ENCODE results near the gene SIMC1. TPM values are rescaled to one million over a fixed set of nuclear protein-coding genes. Genes with fewer than 3 reads are reported as not detected.
"Not testable (repeated sequence)": the region's sequence is repeated elsewhere in the genome, so short reads cannot be mapped to it uniquely, and the experiment has no call there.

Gene SIMC1
- total RNA-seq: 10 to 100 TPM; 16.3 to 18.3 (median 16.6) TPM

GRCh38 chr5:176237971-176238644, at the start of gene SIMC1:
SIMC1 (plus strand) TSS chr5:176238424; CDS start chr5:176238509, 85 bp downstream.
- not testable (repeated sequence) for H3K36me3 Mint-ChIP-seq (ENCODE audit: insufficient read depth); H3K27me3 Mint-ChIP-seq (ENCODE audit: low read depth); H3K4me1 Mint-ChIP-seq (ENCODE audit: low read depth); H3K9me3 Mint-ChIP-seq
- DNase-seq (peak; percentile 49), ATAC-seq (peak; percentile 69 to 76)
- H3K4me3 Mint-ChIP-seq: peak within 1 kb of the TSS; percentile 77

- Mint-ChIP-seq H3K36me3 (ENCODE audit: insufficient read depth) (no peaks in the 10 kb centered on the region), H3K27me3 (ENCODE audit: low read depth) (peaks cover 2% of the 10 kb centered on the region), H3K9me3 (no peaks in the 10 kb centered on the region), H3K4me3 (no peak overlapping the region), H3K4me1 (ENCODE audit: low read depth) (no peaks in the 10 kb centered on the region)
- no peak for ATAC-seq
- DNase-seq: no peak
Measured at GRCh38 chr5:176188506-176189193, 49.6 kb upstream of the SIMC1 start.

GRCh38 chr5:176189857-176190256, 48.4 kb upstream of the SIMC1 start:
- Mint-ChIP-seq H3K9me3 (no peaks in the 10 kb centered on the region), H3K36me3 (ENCODE audit: insufficient read depth) (no peaks in the 10 kb centered on the region), H3K27me3 (ENCODE audit: low read depth) (peaks cover 2% of the 10 kb centered on the region), H3K4me1 (ENCODE audit: low read depth) (no peaks in the 10 kb centered on the region), H3K4me3 (no peak overlapping the region)
- DNase-seq (no peak), ATAC-seq (no peak)

DNA sequence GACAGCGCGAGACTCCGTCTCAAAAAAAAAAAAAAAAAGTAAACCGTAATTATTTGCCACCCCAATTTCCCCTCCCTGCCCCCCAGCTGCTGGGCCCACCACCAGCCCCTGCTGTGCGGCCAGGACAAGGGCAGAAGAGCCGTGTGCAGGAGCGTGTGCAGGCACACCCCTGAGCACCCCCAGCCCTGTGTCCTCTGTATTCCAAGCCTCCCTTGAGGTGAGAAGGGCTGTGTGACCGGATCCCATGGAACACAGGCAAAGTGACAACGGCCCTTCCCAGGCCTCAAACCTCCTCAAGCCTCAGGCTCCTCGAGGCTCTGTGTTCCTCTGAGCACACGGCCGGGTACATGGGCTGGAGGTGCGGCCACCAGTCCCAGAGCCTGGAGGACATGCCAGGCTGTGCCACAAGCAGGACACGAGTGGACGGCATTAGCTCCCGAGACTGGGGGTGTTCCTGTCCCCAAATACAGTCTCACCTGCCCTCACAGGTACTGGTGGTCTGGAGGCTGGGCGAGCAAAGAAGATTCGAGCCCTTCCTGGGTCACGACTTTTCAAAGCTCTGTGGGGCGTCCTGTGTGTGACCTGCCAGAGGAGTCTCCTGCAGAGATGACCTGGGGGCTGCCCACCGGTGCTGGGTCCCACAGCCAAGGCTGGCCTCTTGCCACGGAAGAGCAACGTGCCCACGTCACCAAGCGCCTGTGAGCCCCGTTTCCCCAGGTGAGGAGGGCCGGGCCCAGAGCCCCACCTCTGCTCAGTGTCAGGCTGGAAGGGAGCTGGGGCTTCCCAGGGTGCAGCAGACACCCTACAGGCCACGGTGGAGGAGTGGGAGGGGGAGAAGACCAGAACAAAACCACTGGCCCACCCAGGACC, 47.1 kb upstream of the SIMC1 start:
- Mint-ChIP-seq H3K36me3 (ENCODE audit: insufficient read depth) (no peaks in the 10 kb centered on the region), H3K4me3 (no peak overlapping the region), H3K4me1 (ENCODE audit: low read depth) (peaks cover 5% of the 10 kb centered on the region), H3K27me3 (ENCODE audit: low read depth) (peaks cover 5% of the 10 kb centered on the region), H3K9me3 (no peaks in the 10 kb centered on the region)
- no peak for DNase-seq
- no peak for ATAC-seq

DNA sequence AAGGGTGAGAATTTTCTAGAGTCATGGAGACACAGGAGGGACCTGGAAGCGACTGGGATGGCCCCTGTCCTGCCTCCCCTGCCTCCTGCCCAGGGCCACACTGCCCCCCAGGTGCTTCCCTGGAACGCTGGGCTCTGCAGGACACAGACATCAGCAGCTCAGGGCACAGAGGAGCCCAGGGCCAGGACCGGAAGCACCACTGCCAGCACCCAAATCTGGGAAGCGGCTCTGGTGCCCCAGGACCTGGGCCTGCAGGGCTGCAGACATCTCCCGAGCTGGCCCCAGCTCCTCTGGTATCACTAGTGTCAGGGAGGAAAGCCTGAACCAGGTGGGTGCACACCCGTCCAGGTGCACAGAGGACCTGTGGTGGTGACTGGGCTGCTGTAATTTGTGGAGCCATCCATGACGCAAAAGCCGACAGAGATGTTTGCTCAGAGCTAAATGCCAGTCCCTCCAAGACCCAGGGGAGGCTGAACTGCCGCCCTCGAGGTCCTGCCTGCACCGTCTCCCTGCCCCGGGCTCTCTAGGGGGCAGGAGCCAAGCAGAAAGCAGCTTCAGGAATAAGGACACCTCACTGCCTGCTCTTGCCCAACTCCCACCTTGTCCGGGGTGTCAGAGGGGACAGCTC, 46.0 kb upstream of the SIMC1 start:
- Mint-ChIP-seq H3K36me3 (ENCODE audit: insufficient read depth) (no peaks in the 10 kb centered on the region), H3K4me3 (no peak overlapping the region), H3K9me3 (no peaks in the 10 kb centered on the region), H3K27me3 (ENCODE audit: low read depth) (peaks cover 5% of the 10 kb centered on the region), H3K4me1 (ENCODE audit: low read depth) (peaks cover 5% of the 10 kb centered on the region)
- DNase-seq (no peak), ATAC-seq (no peak)

- not testable (repeated sequence) for H3K36me3 Mint-ChIP-seq (ENCODE audit: insufficient read depth); ATAC-seq; H3K9me3 Mint-ChIP-seq; H3K4me3 Mint-ChIP-seq; H3K27me3 Mint-ChIP-seq (ENCODE audit: low read depth); DNase-seq; H3K4me1 Mint-ChIP-seq (ENCODE audit: low read depth)
Measured at GRCh38 chr5:176192722-176193117, 45.5 kb upstream of the SIMC1 start.

DNA sequence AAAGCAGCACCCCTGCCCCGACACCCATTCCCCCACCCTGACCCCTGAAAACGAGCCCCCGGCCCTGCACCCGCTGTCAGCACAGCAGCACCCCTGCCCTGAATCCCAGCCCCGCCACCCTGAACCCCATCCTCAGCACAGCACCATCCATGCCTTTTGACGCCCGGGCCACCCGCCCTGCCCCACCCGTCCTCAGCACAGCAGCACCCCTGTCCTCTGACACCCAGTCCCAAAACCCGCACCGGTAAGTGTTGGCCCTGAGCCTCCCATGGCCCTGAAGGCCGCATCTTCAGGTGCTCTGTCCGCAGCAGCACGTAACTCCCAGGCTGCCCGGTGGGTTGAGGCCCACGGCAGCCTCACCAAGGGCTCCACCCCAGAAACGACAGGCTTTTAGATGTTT, 44.6 kb upstream of the SIMC1 start:
- H3K9me3 Mint-ChIP-seq; H3K4me3 Mint-ChIP-seq; DNase-seq; H3K27me3 Mint-ChIP-seq (ENCODE audit: low read depth); H3K36me3 Mint-ChIP-seq (ENCODE audit: insufficient read depth); ATAC-seq; H3K4me1 Mint-ChIP-seq (ENCODE audit: low read depth): not testable (repeated sequence)

DNA sequence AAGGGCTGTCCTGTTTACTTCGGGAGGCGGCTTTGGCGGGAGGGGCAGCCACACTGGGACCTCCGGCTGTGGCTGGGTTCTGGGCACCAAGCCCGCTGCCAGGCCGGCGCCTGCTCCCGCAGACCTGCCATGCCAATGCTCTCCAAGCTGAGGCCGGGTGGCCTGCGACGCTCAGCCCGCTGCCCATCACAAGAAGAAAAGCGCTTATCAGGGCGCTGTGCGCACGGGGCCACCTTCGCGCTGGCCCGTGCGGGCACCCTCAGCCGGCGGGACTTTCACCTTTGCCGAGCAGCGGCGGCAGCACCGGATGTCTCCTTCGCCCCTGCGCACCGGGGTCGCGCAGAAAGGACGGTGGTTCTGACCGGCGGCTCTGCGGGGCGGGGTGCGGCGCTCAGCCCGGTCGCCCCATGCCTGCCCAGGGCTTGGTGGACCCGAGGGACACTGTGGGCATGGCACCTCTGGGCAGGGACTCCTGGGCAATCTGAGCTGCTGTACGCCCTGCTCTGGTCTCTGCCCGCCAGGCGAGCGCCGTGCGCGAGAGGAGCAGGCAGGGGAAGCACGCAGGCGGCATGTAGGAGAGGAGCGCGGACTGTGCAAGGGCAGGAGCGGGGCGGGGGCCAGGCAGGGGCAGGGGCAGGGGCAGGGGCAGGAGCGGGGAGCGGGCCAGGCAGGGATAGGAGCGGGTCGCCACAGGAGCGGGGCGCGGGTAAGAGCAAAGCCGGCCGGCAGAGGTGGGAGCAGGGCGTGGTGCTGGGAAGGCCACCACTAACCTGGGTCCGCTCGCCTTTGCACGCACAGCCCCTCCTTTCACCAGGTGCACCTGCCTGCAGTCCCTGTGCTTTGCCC, 43.8 kb upstream of the SIMC1 start:
- H3K4me3 Mint-ChIP-seq: peak overlapping the region; percentile 19
- not testable (repeated sequence) for H3K4me1 Mint-ChIP-seq (ENCODE audit: low read depth); DNase-seq; H3K9me3 Mint-ChIP-seq; H3K27me3 Mint-ChIP-seq (ENCODE audit: low read depth); H3K36me3 Mint-ChIP-seq (ENCODE audit: insufficient read depth)
- ATAC-seq: peak; percentile 53 to 63

DNA sequence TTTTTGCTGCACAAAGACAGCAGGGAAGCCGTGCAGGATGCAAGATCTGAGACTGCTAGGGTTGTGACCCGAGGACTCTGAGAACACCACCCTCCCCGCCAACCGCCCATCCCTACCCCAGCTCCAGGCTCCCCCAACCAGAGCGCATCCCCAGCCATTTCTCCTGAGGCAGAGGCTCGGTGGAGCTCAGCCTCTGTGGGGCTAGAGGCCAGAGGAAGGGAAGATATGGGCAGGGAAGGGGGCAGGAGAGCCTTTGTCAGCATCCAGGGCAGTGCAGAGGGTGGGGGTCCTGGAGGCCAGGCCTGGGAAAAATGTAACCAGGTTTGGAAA, 43.2 kb upstream of the SIMC1 start:
- not testable (repeated sequence) for H3K9me3 Mint-ChIP-seq, H3K4me3 Mint-ChIP-seq

GRCh38 chr5:176195487-176196207, 42.6 kb upstream of the SIMC1 start:
- not testable (repeated sequence) for H3K4me1 Mint-ChIP-seq (ENCODE audit: low read depth); H3K4me3 Mint-ChIP-seq; DNase-seq; H3K9me3 Mint-ChIP-seq; H3K36me3 Mint-ChIP-seq (ENCODE audit: insufficient read depth)
- peak in 1 of 2 donors; percentile 20 for ATAC-seq
- peaks cover 11% of the 10 kb centered on the region for H3K27me3 Mint-ChIP-seq (ENCODE audit: low read depth)

More for the DNA sequence above, 43.2 kb upstream of the SIMC1 start:
- not testable (repeated sequence) for H3K36me3 Mint-ChIP-seq (ENCODE audit: insufficient read depth); H3K27me3 Mint-ChIP-seq (ENCODE audit: low read depth); H3K4me1 Mint-ChIP-seq (ENCODE audit: low read depth); DNase-seq
- ATAC-seq: peak in 1 of 2 donors; percentile 5

GRCh38 chr5:176196781-176197180, 41.4 kb upstream of the SIMC1 start:
- peaks cover 11% of the 10 kb centered on the region for H3K27me3 Mint-ChIP-seq (ENCODE audit: low read depth)
- H3K4me3 Mint-ChIP-seq; H3K9me3 Mint-ChIP-seq; H3K4me1 Mint-ChIP-seq (ENCODE audit: low read depth); H3K36me3 Mint-ChIP-seq (ENCODE audit: insufficient read depth); ATAC-seq; DNase-seq: not testable (repeated sequence)

DNA sequence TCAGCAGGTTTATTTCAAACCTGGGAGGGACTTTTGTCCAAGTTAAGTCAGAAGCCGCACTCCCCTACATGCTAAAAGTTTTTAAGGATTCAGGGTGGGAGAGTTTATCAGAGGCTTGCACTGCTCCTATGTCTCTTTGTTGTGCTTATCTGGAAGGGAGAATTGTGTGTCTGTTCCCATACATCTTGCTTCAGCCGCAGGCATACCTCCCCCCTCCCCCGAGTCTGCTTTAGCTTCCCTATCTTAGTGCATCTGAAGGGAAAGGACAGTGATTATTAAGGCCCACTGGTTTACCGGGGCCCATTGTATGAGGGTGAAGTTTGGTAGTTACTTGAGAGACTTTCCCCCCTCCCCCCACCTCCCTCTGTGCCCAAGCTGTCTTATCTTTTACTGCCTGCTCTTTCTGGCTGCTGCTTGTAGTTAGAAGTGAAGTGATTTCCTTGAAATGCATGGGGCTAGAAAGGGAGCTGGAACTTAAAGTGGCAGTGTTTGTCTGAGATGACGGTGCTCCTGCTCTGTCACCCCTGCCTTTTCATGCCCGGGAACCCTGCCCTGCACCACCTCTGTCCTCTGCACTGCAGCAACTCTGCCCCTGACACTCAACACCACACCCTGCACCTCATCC, 40.9 kb upstream of the SIMC1 start:
- not testable (repeated sequence) for H3K4me3 Mint-ChIP-seq; H3K36me3 Mint-ChIP-seq (ENCODE audit: insufficient read depth); DNase-seq; H3K4me1 Mint-ChIP-seq (ENCODE audit: low read depth); ATAC-seq; H3K9me3 Mint-ChIP-seq
- peaks cover 11% of the 10 kb centered on the region for H3K27me3 Mint-ChIP-seq (ENCODE audit: low read depth)

- H3K9me3 Mint-ChIP-seq; H3K4me3 Mint-ChIP-seq; ATAC-seq; H3K36me3 Mint-ChIP-seq (ENCODE audit: insufficient read depth); DNase-seq; H3K4me1 Mint-ChIP-seq (ENCODE audit: low read depth): not testable (repeated sequence)
- H3K27me3 Mint-ChIP-seq (ENCODE audit: low read depth): peaks cover 10% of the 10 kb centered on the region
Measured at GRCh38 chr5:176198299-176198698, 39.9 kb upstream of the SIMC1 start.
